K562 (cell line): ENCODE data around the gene MALAT1. TPM values are rescaled to one million over a fixed set of nuclear protein-coding genes. Genes with fewer than 3 reads are reported as not detected.
A peak's percentile ranks its signal among the peaks of the same experiment; 100 is the strongest.

Experiments used
- BMI1 ChIP-seq: fragments of 150-350 bp; IDR thresholded peaks from 2 replicates; pipeline ENCODE4 v1.6.1; 2014; ENCODE audit warnings: low read length
- CREB1 ChIP-seq, 2 experiments: sonication (generic) in 1 of 2; formaldehyde crosslinking in 1 of 2; IDR thresholded peaks; 2 replicates each; pipeline versions ENCODE4 v1.6.1 to v1.8.0; 2012 to 2022; ENCODE audit warnings: inconsistent platforms in 1 of 2, mild to moderate bottlenecking in 1 of 2, missing genetic modification reagents in 1 of 2, moderate library complexity in 1 of 2
- E2F3 ChIP-seq: fragments of 250-450 bp; sonication (Bioruptor Pico); IDR thresholded peaks from 2 replicates; pipeline ENCODE4 v1.4.0; 2020; ENCODE audit warnings: mild to moderate bottlenecking
- E2F4 ChIP-seq: sonication (generic); formaldehyde crosslinking; IDR thresholded peaks from 2 replicates; pipeline ENCODE4 v1.8.0; 2022; ENCODE audit warnings: mild to moderate bottlenecking, low read depth, missing genetic modification reagents
- EHMT2 ChIP-seq: fragments of 450-650 bp; IDR thresholded peaks from 2 replicates; pipeline ENCODE4 v1.6.1; 2018; ENCODE audit warnings: antibody characterized with exemption
- FOXP4 ChIP-seq: sonication (generic); formaldehyde crosslinking; IDR thresholded peaks from 2 replicates; pipeline ENCODE4 v1.8.0; 2022; ENCODE audit warnings: mild to moderate bottlenecking, missing genetic modification reagents, borderline replicate concordance
- MAFF ChIP-seq: IDR thresholded peaks from 2 replicates; pipeline ENCODE4 v1.6.1; 2012; ENCODE audit warnings: low read length, improper control_type of control experiment
- MCM2 ChIP-seq: fragments of 450-650 bp; IDR thresholded peaks from 2 replicates; pipeline ENCODE4 v1.6.1; 2017; ENCODE audit warnings: low read depth, mild to moderate bottlenecking
- MEIS2 ChIP-seq: fragments of 450-650 bp; IDR thresholded peaks from 2 replicates; pipeline ENCODE4 v1.6.1; 2014; ENCODE audit warnings: mild to moderate bottlenecking; ENCODE audit not compliant: partially characterized antibody
- MLX ChIP-seq, 2 experiments: fragments of 450-650 bp in 1 of 2; sonication (generic) in 1 of 2; formaldehyde crosslinking; conservative IDR thresholded peaks; 2 replicates each; pipeline versions ENCODE4 v1.4.0 to v1.8.1; 2020 to 2022; ENCODE audit warnings: mild to moderate bottlenecking in 1 of 2, missing genetic modification reagents in 1 of 2
- MTA1 ChIP-seq: fragments of 450-650 bp; IDR thresholded peaks from 2 replicates; pipeline ENCODE4 v1.6.1; 2017; ENCODE audit warnings: borderline replicate concordance
- RAD51 ChIP-seq: fragments of 450-650 bp; IDR thresholded peaks from 2 replicates; pipeline ENCODE4 v1.7.1; 2016; ENCODE audit warnings: low read depth, mild to moderate bottlenecking, borderline replicate concordance
- SIN3A ChIP-seq, 2 experiments: fragments of 150-350 bp in 1 of 2; IDR thresholded peaks; 2 replicates each; pipeline ENCODE4 v1.6.1; 2011 to 2016; ENCODE audit warnings: borderline replicate concordance in 2 of 2, low read depth in 2 of 2, low read length in 2 of 2, mild to moderate bottlenecking in 2 of 2, moderate library complexity in 2 of 2; ENCODE audit not compliant: control insufficient read depth in 1 of 2
- SMC3 ChIP-seq: conservative IDR thresholded peaks from 2 replicates; pipeline ENCODE4 v1.6.1; 2011; ENCODE audit warnings: low read depth, low read length, improper control_type of control experiment; ENCODE audit not compliant: insufficient read depth
- SRSF1 ChIP-seq: fragments of 200-400 bp; formaldehyde crosslinking; IDR thresholded peaks from 2 replicates; pipeline ENCODE4 v1.6.1; 2017; ENCODE audit warnings: mild to moderate bottlenecking, low read depth, low read length, moderate library complexity
- ZNF197 ChIP-seq: fragments of 200-800 bp; sonication (Bioruptor generic); IDR thresholded peaks from 2 replicates; pipeline ENCODE4 v1.6.1; 2016; ENCODE audit warnings: low read depth, missing genetic modification characterization, missing compliant biosample characterization
- ZNF280B ChIP-seq: fragments of 250-450 bp; sonication (Bioruptor Pico); IDR thresholded peaks from 2 replicates; pipeline ENCODE4 v1.5.1; 2021; ENCODE audit warnings: mild to moderate bottlenecking
- ZNF511 ChIP-seq: sonication (generic); formaldehyde crosslinking; IDR thresholded peaks from 2 replicates; pipeline ENCODE4 v1.8.0; 2022; ENCODE audit warnings: mild to moderate bottlenecking, missing genetic modification reagents
- polyA plus RNA-seq, 8 experiments: library from polyadenylated mRNA; depleted of rRNA in 4 of 8; stranded (reverse) in 5 of 8; unstranded in 3 of 8; fragments of >200 nt; fragmentation: Nextera tagmentation in 2 of 8; fragmentation: Illumina TruSeq in 1 of 8; extraction: Ambion mirVana in 2 of 8; extraction: Trizol in 1 of 8; gene quantifications; 2 replicates each; pipeline versions ENCODE4 v1.2.1 to v1.2.3, GENCODE V29; 2011 to 2014; ENCODE audit warnings: inconsistent platforms in 1 of 8, missing spikeins in 1 of 8
- total RNA-seq, 7 experiments: library from RNA; depleted of rRNA in 6 of 7; stranded (reverse); fragments of >200 nt in 6 of 7; fragmentation: Illumina TruSeq in 2 of 7; extraction: Trizol in 2 of 7; gene quantifications; 2 replicates each; pipeline versions ENCODE4 v1.2.1 to v1.2.3, GENCODE V29; 2011 to 2021; ENCODE audit warnings: low replicate concordance in 1 of 7
- TF ChIP-seq, protein P1 (sequence below): fragments of 200-800 bp; sonication (Bioruptor generic); IDR thresholded peaks from 2 replicates; pipeline ENCODE4 v1.6.1; 2017; ENCODE audit warnings: missing genetic modification characterization, missing compliant biosample characterization

MALAT1 gene
- total and polyA plus RNA-seq, 9 of the 15 experiments (the other 6 are each of a cell fraction or from before 2014, with no cell fraction given), result 363 to 8,715 (median 2,351) TPM

- no peak for TF ChIP-seq E2F3 (CRISPR knock-in tag)
- 0 out of 2 replicates have a peak, but pooled peaks have one; percentile 14 for TF ChIP-seq SMC3
- TF ChIP-seq MEIS2, result peak; percentile 86
- TF ChIP-seq EHMT2, result no peak
- 0 out of 4 replicates have a peak, but pooled peaks of 1 of the 2 experiments have one; percentile 17 for TF ChIP-seq MLX (CRISPR knock-in tag; conservative IDR thresholded peaks at IDR 0.05)
- no peak for TF ChIP-seq MCM2
- no peak for TF ChIP-seq ZNF511 (CRISPR knock-in tag)
- TF ChIP-seq SIN3A (IDR thresholded peaks at IDR 0.05; ENCODE audit: borderline replicate concordance in 2 of 2, control insufficient read depth in 1 of 2, low read depth in 2 of 2, low read length in 2 of 2), result peak; percentile 71 to 85; a peak in 2 of 4 replicates
- no peak for TF ChIP-seq MTA1
- no peak for TF ChIP-seq ZNF197 (CRISPR knock-in tag)
- no peak for TF ChIP-seq BMI1
- no peak for TF ChIP-seq MAFF
- no peak for TF ChIP-seq ZNF280B
- no peak for TF ChIP-seq RAD51
- no peak for TF ChIP-seq FOXP4 (CRISPR knock-in tag)
- no peak for TF ChIP-seq E2F4 (CRISPR knock-in tag)
- TF ChIP-seq, protein P1, sequence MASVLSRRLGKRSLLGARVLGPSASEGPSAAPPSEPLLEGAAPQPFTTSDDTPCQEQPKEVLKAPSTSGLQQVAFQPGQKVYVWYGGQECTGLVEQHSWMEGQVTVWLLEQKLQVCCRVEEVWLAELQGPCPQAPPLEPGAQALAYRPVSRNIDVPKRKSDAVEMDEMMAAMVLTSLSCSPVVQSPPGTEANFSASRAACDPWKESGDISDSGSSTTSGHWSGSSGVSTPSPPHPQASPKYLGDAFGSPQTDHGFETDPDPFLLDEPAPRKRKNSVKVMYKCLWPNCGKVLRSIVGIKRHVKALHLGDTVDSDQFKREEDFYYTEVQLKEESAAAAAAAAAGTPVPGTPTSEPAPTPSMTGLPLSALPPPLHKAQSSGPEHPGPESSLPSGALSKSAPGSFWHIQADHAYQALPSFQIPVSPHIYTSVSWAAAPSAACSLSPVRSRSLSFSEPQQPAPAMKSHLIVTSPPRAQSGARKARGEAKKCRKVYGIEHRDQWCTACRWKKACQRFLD, result no peak
- no peak for TF ChIP-seq SRSF1
- peak; percentile 57 for TF ChIP-seq CREB1 (IDR thresholded peaks at IDR 0.05)
- TF ChIP-seq CREB1 (CRISPR knock-in tag; IDR thresholded peaks at IDR 0.05), result peak; percentile 46; the same call in 1 of the 2 replicates
These were observed 44.0 kb upstream of the MALAT1 start (continued) for GRCh38 chr11:65454696-65455456.
